ENCODE measurements around the gene PITPNM3.

Gene PITPNM3

GRCh38 chr17:6501359-6501758, 55.0 kb downstream of the PITPNM3 start:
- ChIA-PET CTCF (interaction anchor here (1.4 kb wide), 1 partner anchor 28 kb away, joined by 5 read pairs; no protein-coding TSS in a partner anchor), POLR2A (no interaction called here)
- TF ChIP-seq, protein P1, sequence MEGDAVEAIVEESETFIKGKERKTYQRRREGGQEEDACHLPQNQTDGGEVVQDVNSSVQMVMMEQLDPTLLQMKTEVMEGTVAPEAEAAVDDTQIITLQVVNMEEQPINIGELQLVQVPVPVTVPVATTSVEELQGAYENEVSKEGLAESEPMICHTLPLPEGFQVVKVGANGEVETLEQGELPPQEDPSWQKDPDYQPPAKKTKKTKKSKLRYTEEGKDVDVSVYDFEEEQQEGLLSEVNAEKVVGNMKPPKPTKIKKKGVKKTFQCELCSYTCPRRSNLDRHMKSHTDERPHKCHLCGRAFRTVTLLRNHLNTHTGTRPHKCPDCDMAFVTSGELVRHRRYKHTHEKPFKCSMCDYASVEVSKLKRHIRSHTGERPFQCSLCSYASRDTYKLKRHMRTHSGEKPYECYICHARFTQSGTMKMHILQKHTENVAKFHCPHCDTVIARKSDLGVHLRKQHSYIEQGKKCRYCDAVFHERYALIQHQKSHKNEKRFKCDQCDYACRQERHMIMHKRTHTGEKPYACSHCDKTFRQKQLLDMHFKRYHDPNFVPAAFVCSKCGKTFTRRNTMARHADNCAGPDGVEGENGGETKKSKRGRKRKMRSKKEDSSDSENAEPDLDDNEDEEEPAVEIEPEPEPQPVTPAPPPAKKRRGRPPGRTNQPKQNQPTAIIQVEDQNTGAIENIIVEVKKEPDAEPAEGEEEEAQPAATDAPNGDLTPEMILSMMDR (IDR thresholded peaks at IDR 0.05; ENCODE audit: control extremely low read depth, extremely low read depth, low read depth, missing control alignments), result no peak
- DNase-seq (ENCODE audit: extremely low spot score), result no peak

DNA sequence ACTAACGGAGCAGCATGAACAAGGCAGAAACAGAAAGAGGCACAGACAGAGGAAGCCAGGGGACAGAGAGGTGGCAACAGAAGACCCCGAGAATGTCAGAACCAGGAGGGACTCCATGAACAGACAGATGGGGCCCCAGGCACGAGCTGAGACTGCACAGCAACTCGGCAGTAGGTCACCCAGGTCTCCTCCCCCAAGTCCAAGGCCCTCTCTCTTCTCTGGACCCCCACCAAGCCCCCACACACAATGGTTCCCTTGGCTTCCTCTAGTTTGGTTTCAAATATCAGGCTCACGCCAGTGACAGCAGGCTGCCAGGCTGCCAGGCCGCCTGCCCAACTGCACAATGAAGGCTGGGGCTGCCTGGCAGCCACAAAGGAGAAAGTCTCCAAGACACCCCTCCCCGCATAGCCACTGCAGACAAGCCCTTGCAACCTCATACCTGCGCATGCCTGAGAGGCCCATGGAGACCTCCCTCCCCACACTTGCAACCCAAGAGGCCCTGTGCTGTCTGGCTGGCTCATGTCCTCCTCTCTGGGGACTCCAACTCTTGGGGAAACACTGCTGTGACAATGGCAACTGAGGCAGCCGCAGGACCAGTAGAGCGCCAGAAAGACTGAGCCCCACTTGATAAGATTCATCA, 57.3 kb downstream of the PITPNM3 start:
- POLR2A ChIA-PET, result interaction anchor here (0.6 kb wide), 1 partner anchor 8 kb away, joined by 4 read pairs; no protein-coding TSS in a partner anchor
- TF ChIP-seq, protein P1 (IDR thresholded peaks at IDR 0.05; ENCODE audit: control extremely low read depth, extremely low read depth, low read depth, missing control alignments), result no peak
- no peak for DNase-seq (ENCODE audit: extremely low spot score)
- CTCF ChIA-PET, result interaction anchor here (1.0 kb wide), 1 partner anchor 26 kb away, joined by 5 read pairs; no protein-coding TSS in a partner anchor

- DNase-seq (ENCODE audit: extremely low spot score), result no peak
- POLR2A ChIA-PET, result no interaction called here
- TF ChIP-seq, protein P1 (IDR thresholded peaks at IDR 0.05; ENCODE audit: control extremely low read depth, extremely low read depth, low read depth, missing control alignments), result no peak
- CTCF ChIA-PET, result no interaction called here
These were observed 58.0 kb downstream of the PITPNM3 start for GRCh38 chr17:6498356-6498755.

DNA sequence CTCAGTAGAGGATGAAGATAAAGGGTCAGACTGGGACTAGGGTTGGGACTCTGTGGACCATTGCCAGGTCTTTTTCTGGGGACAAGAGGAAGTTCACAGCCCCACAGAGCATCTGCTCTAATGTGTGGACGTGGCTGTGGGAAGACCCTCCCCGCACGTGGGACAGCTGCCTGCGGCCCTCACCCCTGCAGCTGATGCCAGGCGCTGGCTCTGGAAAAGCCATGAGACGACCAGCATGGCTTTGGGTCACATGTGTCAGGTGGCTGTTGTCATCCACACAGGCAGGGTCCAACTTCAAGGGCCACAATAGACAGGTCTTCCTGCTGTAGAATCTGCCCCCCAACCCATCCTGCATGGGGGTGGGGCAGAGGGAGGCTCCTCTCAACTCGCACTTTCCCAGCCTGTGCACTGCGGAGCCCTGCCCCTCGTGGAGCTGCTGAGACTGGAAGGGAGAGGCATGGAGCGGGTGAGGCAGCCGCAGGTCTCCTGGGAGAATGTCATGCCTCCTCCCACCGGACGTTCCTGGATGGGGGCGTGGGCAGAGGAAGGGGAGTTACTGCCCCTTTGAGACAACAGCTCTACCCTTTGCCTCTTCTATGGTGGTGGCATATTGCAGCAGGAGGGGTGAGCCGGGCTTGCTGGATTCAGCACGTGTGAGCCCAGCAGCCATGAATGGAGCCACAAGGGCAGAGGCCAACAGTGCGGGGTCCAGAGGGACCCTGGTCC, 58.7 kb downstream of the PITPNM3 start:
- POLR2A ChIA-PET, result no interaction called here
- DNase-seq (ENCODE audit: extremely low spot score), result no peak
- CTCF ChIA-PET, result interaction anchor here (1.2 to 1.5 kb wide), 2 partner anchors 16 to 25 kb away, joined by 3 to 7 read pairs; no protein-coding TSS in a partner anchor
- TF ChIP-seq, protein P1 (IDR thresholded peaks at IDR 0.05; ENCODE audit: control extremely low read depth, extremely low read depth, low read depth, missing control alignments), result no peak

GRCh38 chr17:6496640-6497441, 59.5 kb downstream of the PITPNM3 start:
- TF ChIP-seq, protein P1 (IDR thresholded peaks at IDR 0.05; ENCODE audit: control extremely low read depth, extremely low read depth, low read depth, missing control alignments), result no peak
- CTCF ChIA-PET, result interaction anchor here (1.2 to 1.5 kb wide), 2 partner anchors 16 to 24 kb away, joined by 3 to 7 read pairs; no protein-coding TSS in a partner anchor
- POLR2A ChIA-PET, result no interaction called here
- DNase-seq (ENCODE audit: extremely low spot score), result no peak

DNA sequence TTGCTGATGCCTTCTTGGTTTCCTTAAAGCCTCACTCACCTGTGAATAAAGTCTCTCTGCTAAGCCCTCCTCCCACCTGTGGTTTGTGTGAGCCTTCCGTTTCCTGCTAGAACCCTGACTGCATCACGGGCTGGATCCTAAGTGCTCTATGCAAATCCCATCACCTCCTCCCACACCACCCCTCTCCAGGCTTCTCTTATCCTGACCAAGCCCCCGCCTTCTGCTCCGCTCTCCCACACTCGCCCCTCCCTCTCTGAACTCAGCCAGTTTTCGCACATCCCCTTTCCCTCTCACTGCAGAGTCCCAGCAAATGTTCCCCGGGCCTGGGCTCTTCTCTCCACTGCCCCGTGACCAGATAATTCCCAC, 60.3 kb downstream of the PITPNM3 start:
- peak; percentile 50 for DNase-seq (ENCODE audit: extremely low spot score)
- POLR2A ChIA-PET, result no interaction called here
- CTCF ChIA-PET, result interaction anchor here (1.1 to 1.4 kb wide), 2 partner anchors 8 to 21 kb away, joined by 3 read pairs; no protein-coding TSS in a partner anchor
- TF ChIP-seq, protein P1 (IDR thresholded peaks at IDR 0.05; ENCODE audit: control extremely low read depth, extremely low read depth, low read depth, missing control alignments), result no peak

Measured in GM10248 (cell line).